Measurements from ENCODE around the gene PNMA8A.

- TF ChIP-seq, protein P1, sequence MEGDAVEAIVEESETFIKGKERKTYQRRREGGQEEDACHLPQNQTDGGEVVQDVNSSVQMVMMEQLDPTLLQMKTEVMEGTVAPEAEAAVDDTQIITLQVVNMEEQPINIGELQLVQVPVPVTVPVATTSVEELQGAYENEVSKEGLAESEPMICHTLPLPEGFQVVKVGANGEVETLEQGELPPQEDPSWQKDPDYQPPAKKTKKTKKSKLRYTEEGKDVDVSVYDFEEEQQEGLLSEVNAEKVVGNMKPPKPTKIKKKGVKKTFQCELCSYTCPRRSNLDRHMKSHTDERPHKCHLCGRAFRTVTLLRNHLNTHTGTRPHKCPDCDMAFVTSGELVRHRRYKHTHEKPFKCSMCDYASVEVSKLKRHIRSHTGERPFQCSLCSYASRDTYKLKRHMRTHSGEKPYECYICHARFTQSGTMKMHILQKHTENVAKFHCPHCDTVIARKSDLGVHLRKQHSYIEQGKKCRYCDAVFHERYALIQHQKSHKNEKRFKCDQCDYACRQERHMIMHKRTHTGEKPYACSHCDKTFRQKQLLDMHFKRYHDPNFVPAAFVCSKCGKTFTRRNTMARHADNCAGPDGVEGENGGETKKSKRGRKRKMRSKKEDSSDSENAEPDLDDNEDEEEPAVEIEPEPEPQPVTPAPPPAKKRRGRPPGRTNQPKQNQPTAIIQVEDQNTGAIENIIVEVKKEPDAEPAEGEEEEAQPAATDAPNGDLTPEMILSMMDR (IDR thresholded peaks at IDR 0.05): no peak
- no peak for TF ChIP-seq POLR2AphosphoS5 (IDR thresholded peaks at IDR 0.05)
- no peak for TF ChIP-seq POLR2A (IDR thresholded peaks at IDR 0.05)
- no peak for TF ChIP-seq EP300 (IDR thresholded peaks at IDR 0.05; ENCODE audit: low read depth)
Observed at GRCh38 chr19:46484656-46485055, 13.3 kb upstream of the PNMA8A start.

Data from transverse colon (tissue), 4 donors.